Measurements from ENCODE around the gene SPSB4. TPM values are rescaled to one million over a fixed set of nuclear protein-coding genes. Genes with fewer than 3 reads are reported as not detected.

The SPSB4 gene
- total and polyA plus RNA-seq, 4 experiments from 2014 or later, result not detected

DNA sequence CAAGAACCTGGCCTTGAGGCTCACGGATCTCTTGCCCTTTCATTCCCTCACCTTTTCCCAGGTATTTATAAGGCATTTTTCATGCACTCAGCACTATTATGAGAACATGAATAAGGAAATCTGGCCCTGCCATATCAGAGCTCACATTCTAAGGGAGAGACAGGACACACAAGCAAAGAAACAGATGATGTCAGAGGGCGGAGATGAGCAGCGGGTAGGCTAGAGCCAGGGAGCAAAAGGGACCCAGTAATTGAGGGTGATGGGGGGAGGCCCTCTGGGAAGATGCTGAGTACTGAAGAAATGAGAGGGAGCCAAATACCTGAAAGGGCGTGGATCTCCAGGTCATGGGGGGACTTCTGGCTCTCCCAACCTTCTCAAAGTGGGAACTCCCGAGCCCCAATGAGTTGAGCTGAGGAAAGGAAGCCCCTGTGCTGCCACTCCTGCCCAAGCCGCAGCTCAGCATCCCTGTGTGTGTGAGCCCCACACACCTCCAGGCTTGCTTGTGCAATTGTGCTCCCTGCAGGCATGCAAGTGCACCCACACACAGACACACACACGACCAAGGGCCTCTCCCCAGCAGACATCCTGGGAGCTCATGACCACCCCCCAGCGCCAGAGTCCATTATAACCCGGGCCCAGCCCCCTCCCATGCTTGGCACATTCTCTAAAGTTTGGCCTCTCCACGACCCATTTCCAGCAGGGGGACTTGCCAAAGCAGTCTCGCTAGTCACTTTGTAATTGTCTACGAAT lies 99.1 kb downstream of the SPSB4 start:
- ChIA-PET POLR2A (ENCODE audit: partially characterized antibody) (no interaction called here), CTCF (ENCODE audit: partially characterized antibody) (no interaction called here)
- H3K9me3 ChIP-seq (ENCODE audit: control insufficient read depth in 1 of 2, low read length in 2 of 2), result no peaks in the 10 kb centered on the region
- no peak overlapping the region for H3K27ac ChIP-seq (ENCODE audit: low read depth, low read length)
- no peaks in the 10 kb centered on the region for H3K27me3 ChIP-seq (ENCODE audit: insufficient read depth, low read length)
- Mint-ChIP-seq H3K4me1 (no peaks in the 10 kb centered on the region), H3K27me3 (peaks cover 13 to 20% of the 10 kb centered on the region in 2 donors), H3K27ac (no peak overlapping the region), H3K36me3 (no peaks in the 10 kb centered on the region), H3K4me3 (no peak overlapping the region), H3K9me3 (peaks cover 0 to 2% (median 0%) of the 10 kb centered on the region in 8 donors)
- H3K4me3 ChIP-seq (ENCODE audit: low read length in 2 of 2), result no peak overlapping the region
- H3K36me3 ChIP-seq (ENCODE audit: insufficient read depth, low read length), result no peaks in the 10 kb centered on the region
- no peak for DNase-seq
- no peaks in the 10 kb centered on the region for H3K4me1 ChIP-seq (ENCODE audit: insufficient read depth, low read length)
- intact Hi-C loops (cut with micrococcal nuclease), result no loop called here

DNA sequence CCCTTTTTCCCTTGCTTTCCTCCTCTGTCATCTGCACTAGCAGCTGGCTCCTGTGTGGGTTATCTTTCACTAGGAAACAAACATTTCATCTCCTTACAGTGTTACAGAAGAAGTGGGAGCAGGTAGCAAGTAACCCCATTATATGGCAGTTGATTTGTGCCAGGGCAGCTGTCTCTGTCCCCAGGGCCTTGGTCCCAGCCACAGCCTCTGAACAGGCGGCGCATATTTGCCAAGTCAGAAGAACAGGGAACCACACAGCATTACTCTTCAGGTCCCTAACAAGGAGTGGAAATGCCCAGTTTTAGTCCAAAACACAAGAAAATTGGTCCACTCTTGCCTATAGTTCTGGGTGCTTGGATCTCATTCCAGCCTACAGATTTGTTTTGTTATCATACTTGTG lies 99.8 kb downstream of the SPSB4 start:
- peaks cover 0 to 2% (median 0%) of the 10 kb centered on the region in 8 donors for H3K9me3 Mint-ChIP-seq
- H3K4me1 Mint-ChIP-seq, result no peaks in the 10 kb centered on the region
- no peaks in the 10 kb centered on the region for H3K36me3 ChIP-seq (ENCODE audit: insufficient read depth, low read length)
- no peak overlapping the region for H3K4me3 Mint-ChIP-seq
- H3K27ac ChIP-seq (ENCODE audit: low read depth, low read length), result no peak overlapping the region
- H3K4me1 ChIP-seq (ENCODE audit: insufficient read depth, low read length), result no peaks in the 10 kb centered on the region
- intact Hi-C loops (cut with micrococcal nuclease), result no loop called here
- no peak overlapping the region for H3K27ac Mint-ChIP-seq
- ChIA-PET CTCF (ENCODE audit: partially characterized antibody) (no interaction called here), POLR2A (ENCODE audit: partially characterized antibody) (no interaction called here)
- no peak for DNase-seq
- no peaks in the 10 kb centered on the region for H3K27me3 ChIP-seq (ENCODE audit: insufficient read depth, low read length)
- peaks cover 14 to 18% of the 10 kb centered on the region in 2 donors for H3K27me3 Mint-ChIP-seq
- no peaks in the 10 kb centered on the region for H3K9me3 ChIP-seq (ENCODE audit: control insufficient read depth in 1 of 2, low read length in 2 of 2)
- no peaks in the 10 kb centered on the region for H3K36me3 Mint-ChIP-seq
- no peak overlapping the region for H3K4me3 ChIP-seq (ENCODE audit: low read length in 2 of 2)

DNA sequence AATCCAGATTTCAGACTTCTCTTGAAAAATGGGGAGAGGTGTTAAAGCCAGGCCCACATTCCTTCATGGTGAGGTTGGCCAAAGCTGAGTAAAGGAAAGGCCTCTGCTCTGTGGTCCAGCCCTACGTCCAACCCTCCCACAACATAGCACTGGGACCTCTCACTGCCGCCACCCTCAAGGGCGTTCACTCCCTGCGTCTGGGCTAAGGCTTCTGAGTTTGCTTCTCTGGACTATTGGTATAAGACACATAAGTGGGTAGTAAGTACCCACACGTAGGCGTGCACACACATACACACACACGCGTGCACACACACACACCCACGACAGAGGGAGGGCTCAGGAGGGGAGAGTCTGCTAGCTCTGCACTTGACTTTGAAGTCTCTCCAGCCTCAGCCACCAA lies 100.3 kb downstream of the SPSB4 start:
- Histone ChIP-seq H3K27ac (ENCODE audit: low read depth, low read length) (no peak overlapping the region), H3K4me1 (ENCODE audit: insufficient read depth, low read length) (no peaks in the 10 kb centered on the region), H3K27me3 (ENCODE audit: insufficient read depth, low read length) (no peaks in the 10 kb centered on the region), H3K36me3 (ENCODE audit: insufficient read depth, low read length) (no peaks in the 10 kb centered on the region), H3K4me3 (ENCODE audit: low read length in 2 of 2) (no peak overlapping the region), H3K9me3 (ENCODE audit: control insufficient read depth in 1 of 2, low read length in 2 of 2) (no peaks in the 10 kb centered on the region)
- Mint-ChIP-seq H3K27ac (no peak overlapping the region), H3K9me3 (peaks cover 0 to 2% (median 0%) of the 10 kb centered on the region in 8 donors), H3K4me1 (no peaks in the 10 kb centered on the region), H3K4me3 (no peak overlapping the region), H3K27me3 (peaks cover 14 to 18% of the 10 kb centered on the region in 2 donors), H3K36me3 (no peaks in the 10 kb centered on the region)
- CTCF ChIA-PET (ENCODE audit: partially characterized antibody), result no interaction called here
- intact Hi-C loops (cut with micrococcal nuclease), result no loop called here
- DNase-seq, result no peak
- POLR2A ChIA-PET (ENCODE audit: partially characterized antibody), result no interaction called here

DNA sequence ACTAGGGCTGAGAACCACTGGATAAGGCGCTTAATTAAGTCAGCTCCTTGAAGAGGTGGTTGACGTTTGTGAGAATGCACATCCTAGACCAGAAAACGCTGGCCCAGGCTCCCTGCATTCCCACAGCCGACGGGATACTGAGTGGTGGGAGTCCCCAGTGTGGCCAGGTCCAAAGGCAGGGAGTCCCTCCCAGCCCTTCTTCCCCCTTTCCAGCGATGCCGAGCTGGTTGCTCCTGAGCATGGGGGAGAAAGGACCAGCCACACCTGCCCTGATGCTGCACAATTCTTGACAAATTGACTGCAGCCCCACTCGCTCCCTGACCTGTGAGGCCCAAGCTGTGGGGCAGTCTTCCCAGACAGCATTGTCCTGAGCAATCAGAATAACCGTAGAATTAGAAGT lies 101.0 kb downstream of the SPSB4 start:
- no peak overlapping the region for H3K4me3 Mint-ChIP-seq
- POLR2A ChIA-PET (ENCODE audit: partially characterized antibody), result no interaction called here
- H3K27ac Mint-ChIP-seq, result no peak overlapping the region
- no peak overlapping the region for H3K27ac ChIP-seq (ENCODE audit: low read depth, low read length)
- no peaks in the 10 kb centered on the region for H3K36me3 ChIP-seq (ENCODE audit: insufficient read depth, low read length)
- H3K4me3 ChIP-seq (ENCODE audit: low read length in 2 of 2), result no peak overlapping the region
- no peaks in the 10 kb centered on the region for H3K9me3 ChIP-seq (ENCODE audit: control insufficient read depth in 1 of 2, low read length in 2 of 2)
- H3K36me3 Mint-ChIP-seq, result no peaks in the 10 kb centered on the region
- H3K27me3 Mint-ChIP-seq, result peaks cover 14 to 18% of the 10 kb centered on the region in 2 donors
- no peak for DNase-seq
- peaks cover 0 to 2% (median 0%) of the 10 kb centered on the region in 8 donors for H3K9me3 Mint-ChIP-seq
- intact Hi-C loops (cut with micrococcal nuclease), result no loop called here
- no peaks in the 10 kb centered on the region for H3K27me3 ChIP-seq (ENCODE audit: insufficient read depth, low read length)
- CTCF ChIA-PET (ENCODE audit: partially characterized antibody), result interaction anchor here (1.1 kb wide), 1 partner anchor 49 kb away, joined by 3 read pairs; no protein-coding TSS in a partner anchor
- no peaks in the 10 kb centered on the region for H3K4me1 Mint-ChIP-seq
- no peaks in the 10 kb centered on the region for H3K4me1 ChIP-seq (ENCODE audit: insufficient read depth, low read length)

DNA sequence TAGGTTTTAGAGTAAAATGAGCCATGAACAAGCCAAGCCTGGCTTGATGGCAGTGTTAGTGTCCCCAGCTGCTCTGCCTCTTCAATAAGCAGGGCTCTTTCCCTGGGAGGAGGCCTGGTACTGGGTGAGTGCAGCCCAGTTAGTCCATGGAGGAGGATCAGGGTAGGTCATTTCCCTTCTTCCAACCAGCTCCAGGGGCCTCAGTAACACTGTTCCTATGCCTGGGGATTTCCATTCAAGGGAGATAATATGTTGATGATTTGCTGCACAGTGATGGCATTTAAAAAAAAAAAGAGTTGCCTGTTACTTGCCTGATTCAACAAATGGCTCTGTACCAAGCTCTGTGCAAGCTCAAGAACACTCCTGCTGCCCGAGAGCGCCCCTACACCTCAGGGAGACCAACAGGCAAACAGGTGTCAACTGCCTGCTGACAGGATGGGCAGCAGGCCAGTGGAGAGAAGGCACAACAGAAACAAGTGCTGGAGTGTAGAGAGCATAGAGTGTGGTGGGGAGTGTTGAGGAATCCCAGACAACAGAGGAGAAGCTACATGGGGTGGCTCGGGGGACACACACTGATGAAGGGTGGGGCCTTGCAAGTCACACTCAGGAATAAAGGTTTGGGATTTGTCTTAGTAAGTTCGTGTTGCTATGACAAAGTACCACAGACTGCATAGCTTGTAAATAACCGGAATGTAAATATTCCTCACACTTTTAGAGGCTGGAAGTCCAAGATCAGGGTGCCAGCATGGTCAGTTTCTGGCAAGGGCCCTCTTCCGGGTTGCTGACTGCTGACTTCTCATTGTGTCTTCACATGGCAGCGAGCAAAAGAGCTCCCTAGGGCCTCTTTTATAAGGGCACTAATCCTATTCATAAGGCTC lies 101.9 kb downstream of the SPSB4 start:
- intact Hi-C loops (cut with micrococcal nuclease), result no loop called here
- H3K4me1 ChIP-seq (ENCODE audit: insufficient read depth, low read length), result no peaks in the 10 kb centered on the region
- Mint-ChIP-seq H3K4me3 (no peak overlapping the region), H3K27ac (no peak overlapping the region), H3K4me1 (no peaks in the 10 kb centered on the region), H3K36me3 (no peaks in the 10 kb centered on the region), H3K27me3 (peaks cover 9 to 12% of the 10 kb centered on the region in 2 donors), H3K9me3 (peaks cover 0 to 2% (median 0%) of the 10 kb centered on the region in 8 donors)
- no peaks in the 10 kb centered on the region for H3K9me3 ChIP-seq (ENCODE audit: control insufficient read depth in 1 of 2, low read length in 2 of 2)
- H3K4me3 ChIP-seq (ENCODE audit: low read length in 2 of 2), result no peak overlapping the region
- H3K27me3 ChIP-seq (ENCODE audit: insufficient read depth, low read length), result no peaks in the 10 kb centered on the region
- no peak overlapping the region for H3K27ac ChIP-seq (ENCODE audit: low read depth, low read length)
- no peaks in the 10 kb centered on the region for H3K36me3 ChIP-seq (ENCODE audit: insufficient read depth, low read length)
- CTCF ChIA-PET (ENCODE audit: partially characterized antibody), result interaction anchor here (1.1 kb wide), 1 partner anchor 50 kb away, joined by 3 read pairs; no protein-coding TSS in a partner anchor
- POLR2A ChIA-PET (ENCODE audit: partially characterized antibody), result no interaction called here
- DNase-seq, result no peak

DNA sequence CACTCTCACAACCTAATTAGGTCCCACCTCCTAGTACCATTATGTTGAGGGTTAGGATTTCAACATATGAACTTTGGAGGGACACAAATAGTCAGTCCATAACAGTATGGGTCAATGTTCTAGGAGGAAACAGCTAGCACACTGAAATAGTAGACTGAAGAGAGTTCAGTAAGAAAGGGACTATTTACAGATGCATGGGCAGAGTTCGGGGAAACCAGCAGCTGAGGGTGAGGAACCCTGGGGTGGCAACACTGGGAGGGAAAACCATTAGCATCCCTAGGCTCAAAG lies 102.5 kb downstream of the SPSB4 start:
- Mint-ChIP-seq H3K9me3 (peaks cover 0 to 3% (median under 1%) of the 10 kb centered on the region in 8 donors), H3K27ac (no peak overlapping the region), H3K36me3 (no peaks in the 10 kb centered on the region), H3K4me3 (no peak overlapping the region), H3K27me3 (peaks cover 9 to 12% of the 10 kb centered on the region in 2 donors), H3K4me1 (no peaks in the 10 kb centered on the region)
- ChIA-PET POLR2A (ENCODE audit: partially characterized antibody) (no interaction called here), CTCF (ENCODE audit: partially characterized antibody) (interaction anchor here (0.6 kb wide), 1 partner anchor 13 kb away, joined by 3 read pairs; no protein-coding TSS in a partner anchor)
- no peaks in the 10 kb centered on the region for H3K36me3 ChIP-seq (ENCODE audit: insufficient read depth, low read length)
- H3K27ac ChIP-seq (ENCODE audit: low read depth, low read length), result no peak overlapping the region
- intact Hi-C loops (cut with micrococcal nuclease), result no loop called here
- DNase-seq, result no peak
- no peaks in the 10 kb centered on the region for H3K4me1 ChIP-seq (ENCODE audit: insufficient read depth, low read length)
- H3K9me3 ChIP-seq (ENCODE audit: control insufficient read depth in 1 of 2, low read length in 2 of 2), result no peaks in the 10 kb centered on the region
- no peaks in the 10 kb centered on the region for H3K27me3 ChIP-seq (ENCODE audit: insufficient read depth, low read length)
- H3K4me3 ChIP-seq (ENCODE audit: low read length in 2 of 2), result no peak overlapping the region

DNA sequence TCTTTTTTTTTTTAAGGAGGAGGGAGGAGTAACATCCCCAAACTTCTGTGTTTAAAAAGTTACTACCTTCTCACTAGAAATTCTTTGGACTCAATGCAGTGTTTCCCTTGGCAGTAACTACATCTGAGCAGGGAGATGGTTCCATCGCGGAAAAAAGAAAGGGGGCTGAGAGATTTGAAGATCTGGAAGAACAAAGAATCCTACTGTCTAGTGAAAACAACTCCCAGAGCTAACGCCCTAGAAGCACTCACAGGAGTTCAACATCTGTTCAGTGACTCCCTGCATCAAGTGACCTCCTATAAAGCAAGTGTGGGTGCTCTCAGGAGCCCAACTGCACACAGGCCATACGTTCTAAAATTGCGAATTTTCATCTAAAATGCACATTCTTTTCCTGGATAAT lies 113.7 kb downstream of the SPSB4 start:
- no peaks in the 10 kb centered on the region for H3K27me3 ChIP-seq (ENCODE audit: insufficient read depth, low read length)
- H3K4me1 Mint-ChIP-seq, result no peaks in the 10 kb centered on the region
- peaks cover 0 to 19% (median 12%) of the 10 kb centered on the region in 8 donors for H3K9me3 Mint-ChIP-seq
- no peaks in the 10 kb centered on the region for H3K4me1 ChIP-seq (ENCODE audit: insufficient read depth, low read length)
- H3K36me3 ChIP-seq (ENCODE audit: insufficient read depth, low read length), result no peaks in the 10 kb centered on the region
- no peak overlapping the region for H3K4me3 ChIP-seq (ENCODE audit: low read length in 2 of 2)
- H3K9me3 ChIP-seq (ENCODE audit: control insufficient read depth in 1 of 2, low read length in 2 of 2), result no peaks in the 10 kb centered on the region
- ChIA-PET CTCF (ENCODE audit: partially characterized antibody) (interaction anchor here (1.5 kb wide), 1 partner anchor 27 kb away, joined by 3 read pairs; no protein-coding TSS in a partner anchor), POLR2A (ENCODE audit: partially characterized antibody) (no interaction called here)
- no peak overlapping the region for H3K4me3 Mint-ChIP-seq
- intact Hi-C loops (cut with micrococcal nuclease), result no loop called here
- H3K27ac ChIP-seq (ENCODE audit: low read depth, low read length), result no peak overlapping the region
- H3K27ac Mint-ChIP-seq, result no peak overlapping the region
- H3K27me3 Mint-ChIP-seq, result peaks cover 7 to 8% of the 10 kb centered on the region in 2 donors
- peaks cover 0 to 8% of the 10 kb centered on the region in 2 donors for H3K36me3 Mint-ChIP-seq
- DNase-seq, result no peak
